Memory B cell (primary cell): Measurements from ENCODE around the gene GLMN.
"Not testable (repeated sequence)": the region's sequence is repeated elsewhere in the genome, so short reads cannot be mapped to it uniquely, and the experiment has no call there.

Experiments used
- ATAC-seq: fragments of 150-1000 bp; cut with Tn5 transposase; 2 replicates; pipeline ENCODE4 v1.10.0; 2021; ENCODE audit warnings: low read depth, mild to moderate bottlenecking, moderate library complexity
- DNase-seq, 2 donors: peaks; one replicate each; pipeline ENCODE4 v3.0.0; 2022; ENCODE audit warnings: low spot score in 2 of 2
- H3K27ac Mint-ChIP-seq: one replicate; pipeline ENCODE4 v1.8.0; 2022; ENCODE audit warnings: mild to moderate bottlenecking, moderate library complexity, mixed read lengths
- H3K27me3 Mint-ChIP-seq: one replicate; pipeline ENCODE4 v1.8.0; 2022; ENCODE audit warnings: mixed read lengths
- H3K36me3 Mint-ChIP-seq: one replicate; pipeline ENCODE4 v1.8.0; 2022; ENCODE audit warnings: mild to moderate bottlenecking, mixed read lengths
- H3K4me1 Mint-ChIP-seq: one replicate; pipeline ENCODE4 v1.8.0; 2022; ENCODE audit warnings: mixed read lengths
- H3K4me3 Mint-ChIP-seq: one replicate; pipeline ENCODE4 v1.8.0; 2022; ENCODE audit warnings: mild to moderate bottlenecking, moderate library complexity, mixed read lengths
- H3K9me3 Mint-ChIP-seq: one replicate; pipeline ENCODE4 v1.8.0; 2022; ENCODE audit warnings: mixed read lengths

GLMN gene

DNA sequence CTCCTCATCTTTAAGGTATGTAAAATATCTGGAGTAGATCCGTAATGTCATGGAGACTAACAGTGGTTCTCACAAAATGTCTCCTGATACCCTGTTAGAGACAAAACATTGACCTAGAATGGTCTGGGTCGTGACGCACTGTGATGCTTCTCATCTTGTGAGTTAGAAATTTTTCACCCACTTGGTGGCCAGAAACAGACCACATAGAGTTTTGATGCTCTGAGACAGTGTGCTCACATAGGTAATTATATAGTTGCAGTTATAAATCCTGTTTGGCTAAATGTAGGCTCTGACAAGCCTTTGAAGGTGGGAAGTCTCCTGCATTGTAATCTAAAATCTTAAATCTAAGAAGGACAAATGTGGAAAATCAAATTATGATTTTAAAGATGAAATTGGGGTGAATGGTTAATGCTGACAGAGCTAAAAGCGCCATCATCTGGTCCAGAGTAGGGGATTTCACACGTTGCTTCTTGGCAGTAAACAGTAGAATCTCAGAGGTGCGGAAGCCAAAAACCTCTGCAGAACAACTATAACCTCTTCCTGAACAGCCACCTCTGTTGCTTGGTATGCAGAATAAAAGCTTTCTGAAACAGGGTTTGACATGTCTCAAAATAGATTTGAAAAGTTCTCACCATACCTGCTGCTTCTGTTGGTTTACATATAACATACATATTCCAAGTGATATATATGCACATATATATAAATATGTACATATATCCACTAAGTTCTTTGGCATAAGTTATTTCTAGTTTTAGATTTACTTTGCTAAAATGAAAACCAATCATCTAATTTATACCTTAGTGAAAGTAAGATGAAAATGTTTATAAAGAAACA is 17.2 kb upstream of the GLMN start:
- no peak for DNase-seq
- Mint-ChIP-seq H3K36me3 (peaks cover 21% of the 10 kb centered on the region), H3K4me3 (no peak overlapping the region), H3K27me3 (no peaks in the 10 kb centered on the region), H3K9me3 (no peaks in the 10 kb centered on the region), H3K4me1 (peaks cover 2% of the 10 kb centered on the region), H3K27ac (no peak overlapping the region)
- no peak for ATAC-seq

DNA sequence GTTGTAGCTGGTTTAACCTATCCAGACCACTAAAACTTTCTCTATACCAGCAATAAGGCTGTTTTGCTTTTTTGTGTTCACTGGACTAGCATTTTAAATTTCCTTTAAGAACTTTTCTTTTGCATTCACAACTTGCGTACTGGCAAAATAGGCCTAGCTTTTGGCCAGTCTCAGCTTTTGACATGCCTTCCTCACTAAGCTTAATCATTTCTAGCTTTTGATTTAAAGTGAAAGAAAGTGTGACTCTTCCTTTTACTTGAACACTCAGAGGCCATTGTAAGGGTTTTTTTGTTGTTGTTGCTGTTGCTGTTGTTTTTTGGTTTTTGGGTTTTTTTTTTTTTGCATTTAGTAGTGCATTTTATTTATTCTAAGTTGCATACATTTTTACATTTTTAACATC is 15.2 kb upstream of the GLMN start:
- peaks cover 16% of the 10 kb centered on the region for H3K36me3 Mint-ChIP-seq
- no peak for DNase-seq
- no peaks in the 10 kb centered on the region for H3K9me3 Mint-ChIP-seq
- peaks cover 2% of the 10 kb centered on the region for H3K4me1 Mint-ChIP-seq
- ATAC-seq: no peak
- no peaks in the 10 kb centered on the region for H3K27me3 Mint-ChIP-seq
- no peak overlapping the region for H3K27ac Mint-ChIP-seq
- H3K4me3 Mint-ChIP-seq: no peak overlapping the region

DNA sequence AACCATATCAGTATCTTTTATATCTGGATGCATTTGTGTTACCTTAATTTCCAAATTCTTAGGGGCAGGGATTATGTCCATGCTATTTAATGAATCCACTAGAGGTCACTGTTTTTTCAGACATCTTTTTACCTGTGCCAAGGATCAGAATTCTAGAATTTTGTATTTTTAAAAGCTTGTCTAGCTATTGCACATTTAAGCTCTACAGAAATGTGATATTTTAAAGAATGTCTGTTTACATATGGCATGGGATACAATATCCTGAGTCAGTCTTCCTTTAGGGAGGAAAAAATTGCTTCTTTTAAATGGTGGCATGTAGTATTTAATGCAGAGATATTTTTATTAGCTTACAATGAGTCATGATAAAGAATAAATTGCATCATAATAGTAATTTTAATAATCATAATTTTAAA is 11.4 kb upstream of the GLMN start:
- Mint-ChIP-seq H3K27ac (no peak overlapping the region), H3K4me1 (no peaks in the 10 kb centered on the region), H3K4me3 (no peak overlapping the region), H3K27me3 (no peaks in the 10 kb centered on the region), H3K36me3 (peaks cover 16% of the 10 kb centered on the region), H3K9me3 (no peaks in the 10 kb centered on the region)
- peak in 1 of 2 donors; percentile 7 for DNase-seq
- ATAC-seq: peak; percentile 51

DNA sequence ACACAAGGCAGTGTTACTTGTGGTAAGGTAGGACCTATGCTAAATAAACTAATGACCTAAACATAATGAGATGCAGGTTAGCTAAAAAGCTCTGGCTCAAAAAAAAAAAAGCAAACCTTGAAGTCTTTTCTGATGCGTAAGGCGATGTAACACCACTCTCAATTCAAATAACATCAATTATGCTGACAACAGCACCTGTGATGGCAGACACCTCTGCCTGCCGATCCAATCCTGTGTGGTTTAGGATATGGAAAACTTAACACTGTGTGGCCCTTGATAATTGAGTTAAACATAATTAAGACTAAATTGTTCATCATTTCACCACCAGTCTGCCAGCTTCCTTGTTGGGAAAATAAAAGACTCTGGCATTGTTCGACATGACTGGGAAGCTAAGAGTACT is 9.2 kb upstream of the GLMN start:
- H3K4me3 Mint-ChIP-seq: no peak overlapping the region
- no peak for DNase-seq
- H3K36me3 Mint-ChIP-seq: peaks cover 20% of the 10 kb centered on the region
- H3K9me3 Mint-ChIP-seq: no peaks in the 10 kb centered on the region
- H3K27ac Mint-ChIP-seq: no peak overlapping the region
- H3K27me3 Mint-ChIP-seq: no peaks in the 10 kb centered on the region
- no peak for ATAC-seq
- no peaks in the 10 kb centered on the region for H3K4me1 Mint-ChIP-seq

DNA sequence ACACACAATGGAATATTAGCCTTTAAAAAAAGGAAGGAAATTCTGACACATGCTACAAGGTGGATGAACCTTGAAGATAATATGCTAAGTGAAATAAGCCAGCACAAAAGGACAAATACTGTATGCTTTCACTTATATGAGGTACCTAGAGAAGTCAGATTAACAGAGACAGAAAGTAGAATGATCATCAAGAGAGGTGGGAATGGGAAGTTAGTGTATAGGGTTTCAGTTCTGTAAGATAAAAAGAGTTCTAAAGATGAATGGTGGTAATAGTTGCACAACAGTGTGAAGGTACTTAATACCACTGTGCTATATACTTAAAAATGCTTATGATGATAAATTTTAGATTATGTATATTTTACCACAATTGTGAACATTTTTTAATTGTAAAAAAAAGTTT is 7.2 kb upstream of the GLMN start:
- no peak for DNase-seq
- Mint-ChIP-seq H3K27me3 (no peaks in the 10 kb centered on the region), H3K27ac (no peak overlapping the region), H3K4me3 (no peak overlapping the region), H3K4me1 (no peaks in the 10 kb centered on the region), H3K9me3 (no peaks in the 10 kb centered on the region), H3K36me3 (peaks cover 16% of the 10 kb centered on the region)
- ATAC-seq: no peak

DNA sequence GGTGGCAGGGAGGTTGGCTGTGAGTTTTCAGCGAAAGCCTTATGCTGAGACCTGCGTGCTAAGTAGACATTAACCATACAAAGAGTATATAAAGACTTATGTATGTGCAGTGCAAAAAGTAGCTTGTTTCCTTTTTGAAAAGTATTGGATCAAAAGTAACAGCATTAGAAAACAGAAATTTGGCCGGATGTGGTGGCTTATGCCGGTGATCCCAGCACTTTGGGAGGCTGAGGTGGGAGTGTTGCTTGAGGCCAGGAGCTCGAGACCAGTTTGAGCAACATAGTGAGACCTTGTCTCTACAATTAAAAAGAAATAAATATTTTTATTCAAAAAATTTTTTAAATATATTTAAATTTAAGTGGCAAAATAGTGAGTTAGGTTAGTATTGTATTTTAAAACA is 2.2 kb upstream of the GLMN start:
- H3K9me3 Mint-ChIP-seq: no peaks in the 10 kb centered on the region
- peaks cover 14% of the 10 kb centered on the region for H3K36me3 Mint-ChIP-seq
- DNase-seq (no peak), ATAC-seq (no peak)
- H3K4me3 Mint-ChIP-seq: no peak overlapping the region
- H3K27ac Mint-ChIP-seq: no peak overlapping the region
- H3K27me3 Mint-ChIP-seq: no peaks in the 10 kb centered on the region
- peaks cover 15% of the 10 kb centered on the region for H3K4me1 Mint-ChIP-seq

DNA sequence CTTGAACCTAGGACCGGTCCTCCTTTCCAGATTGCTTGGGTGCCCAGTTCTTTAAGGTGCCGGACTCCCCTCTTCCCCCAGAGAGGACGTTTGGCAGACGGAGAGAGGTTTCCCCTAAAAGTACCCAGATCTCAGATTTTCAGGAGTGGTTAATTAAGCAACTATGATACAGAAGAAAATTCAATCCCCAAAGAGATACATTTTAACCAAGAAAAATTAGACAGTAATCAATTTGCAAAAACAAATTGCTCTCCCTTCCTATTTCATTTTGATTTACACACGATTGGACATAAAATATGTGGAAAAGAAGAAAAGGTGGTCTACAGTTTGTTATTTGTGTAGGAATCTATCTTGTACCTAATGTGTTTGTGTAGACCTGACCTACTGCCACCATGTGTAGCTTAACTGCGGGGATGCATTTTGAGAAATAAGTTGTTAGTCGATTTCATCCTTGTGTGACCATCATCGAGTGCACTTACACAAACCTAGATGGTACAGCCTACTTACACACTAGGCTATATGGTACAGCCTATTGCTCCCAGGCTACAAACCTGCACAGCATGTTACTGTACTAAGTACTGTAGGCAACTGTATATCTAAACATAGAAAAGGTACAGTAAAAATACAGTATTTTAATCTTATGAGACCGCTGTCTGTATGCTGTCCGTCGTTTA is 827 bp upstream of the GLMN start:
- H3K4me1 Mint-ChIP-seq: peaks cover 22% of the 10 kb centered on the region

DNA sequence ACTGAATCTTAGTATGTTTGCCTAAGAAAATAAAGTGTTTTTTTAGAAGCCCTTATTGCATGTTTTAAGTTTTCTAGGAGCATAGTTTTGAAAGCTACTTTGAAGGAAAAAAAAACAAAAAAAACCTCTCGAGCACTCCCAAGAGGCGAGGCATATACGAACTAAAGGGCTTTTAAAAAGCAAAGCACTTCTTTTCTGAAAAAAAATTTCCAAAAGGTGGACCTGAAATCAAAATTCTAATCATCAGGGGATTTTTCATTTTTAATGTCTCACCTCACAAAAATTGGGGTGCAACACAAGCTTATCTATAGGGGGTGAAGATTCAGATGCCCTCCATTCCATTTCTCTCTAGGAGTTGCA is 594 bp downstream of the GLMN start:
- Mint-ChIP-seq H3K27me3 (no peaks in the 10 kb centered on the region), H3K27ac (peak overlapping the region; percentile 99), H3K36me3 (peaks cover 14% of the 10 kb centered on the region), H3K4me1 (peaks cover 25% of the 10 kb centered on the region), H3K4me3 (peak overlapping the region; percentile 99), H3K9me3 (no peaks in the 10 kb centered on the region)
- DNase-seq (no peak), ATAC-seq (no peak)

More for the DNA sequence above, 827 bp upstream of the GLMN start:
- Mint-ChIP-seq H3K4me3 (peak overlapping the region; percentile 99), H3K27ac (peak overlapping the region; percentile 99), H3K9me3 (no peaks in the 10 kb centered on the region), H3K36me3 (peaks cover 13% of the 10 kb centered on the region), H3K27me3 (no peaks in the 10 kb centered on the region)
- ATAC-seq (no peak), DNase-seq (no peak)

DNA sequence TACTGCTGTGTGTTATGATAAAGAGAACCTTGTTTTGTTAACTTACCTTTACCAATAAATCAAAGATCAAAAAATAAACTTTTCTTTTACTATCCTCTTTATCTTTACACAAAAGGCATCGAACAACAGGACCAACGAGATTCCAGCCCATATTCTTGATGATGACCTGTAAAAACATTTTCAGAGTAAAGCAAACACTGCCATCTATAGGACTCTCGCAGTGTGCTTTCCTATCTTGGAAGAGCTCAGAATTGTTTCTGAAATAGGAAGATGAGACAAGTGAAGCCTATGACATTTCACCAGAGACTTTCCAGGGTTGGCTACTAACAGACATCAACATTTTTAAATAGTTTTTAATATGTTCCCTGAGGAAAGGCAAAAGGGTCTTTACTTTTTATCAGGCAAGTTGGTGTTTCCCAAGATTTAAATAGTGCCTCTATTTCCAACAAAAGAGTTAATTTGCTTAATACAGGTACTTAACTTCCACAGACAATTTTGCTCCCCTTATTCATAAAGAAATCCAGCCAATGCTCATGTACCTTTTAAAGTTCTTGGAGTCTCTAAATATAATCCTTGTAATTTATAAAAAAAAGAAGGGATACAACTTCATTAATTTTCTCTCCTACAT is 7.3 kb downstream of the GLMN start:
- H3K4me3 Mint-ChIP-seq: no peak overlapping the region
- no peaks in the 10 kb centered on the region for H3K9me3 Mint-ChIP-seq
- peaks cover 25% of the 10 kb centered on the region for H3K36me3 Mint-ChIP-seq
- H3K27me3 Mint-ChIP-seq: no peaks in the 10 kb centered on the region
- DNase-seq (no peak), ATAC-seq (peak; percentile 34)
- no peak overlapping the region for H3K27ac Mint-ChIP-seq
- peaks cover 15% of the 10 kb centered on the region for H3K4me1 Mint-ChIP-seq

DNA sequence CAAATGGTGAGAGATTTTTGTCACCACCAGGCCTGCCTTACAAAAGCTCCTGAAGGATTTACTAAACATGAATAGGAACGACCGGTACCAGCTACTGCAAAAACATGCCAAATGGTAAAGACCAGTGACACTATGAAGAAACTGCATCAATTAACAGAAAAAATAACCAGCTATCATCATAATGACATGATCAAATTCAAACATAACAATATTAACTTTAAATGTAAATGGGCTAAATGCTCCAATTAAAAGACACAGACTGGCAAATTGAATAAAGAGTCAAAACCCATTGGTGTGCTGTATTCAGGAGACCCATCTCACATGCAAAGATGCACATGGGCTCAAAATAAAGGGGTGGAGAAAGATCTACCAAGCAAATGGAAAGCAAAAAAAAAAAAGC is 17.4 kb downstream of the GLMN start:
- not testable (repeated sequence) for ATAC-seq, H3K9me3 Mint-ChIP-seq, H3K4me3 Mint-ChIP-seq, H3K27ac Mint-ChIP-seq, H3K27me3 Mint-ChIP-seq, H3K4me1 Mint-ChIP-seq, DNase-seq
- peaks cover 50% of the 10 kb centered on the region for H3K36me3 Mint-ChIP-seq

DNA sequence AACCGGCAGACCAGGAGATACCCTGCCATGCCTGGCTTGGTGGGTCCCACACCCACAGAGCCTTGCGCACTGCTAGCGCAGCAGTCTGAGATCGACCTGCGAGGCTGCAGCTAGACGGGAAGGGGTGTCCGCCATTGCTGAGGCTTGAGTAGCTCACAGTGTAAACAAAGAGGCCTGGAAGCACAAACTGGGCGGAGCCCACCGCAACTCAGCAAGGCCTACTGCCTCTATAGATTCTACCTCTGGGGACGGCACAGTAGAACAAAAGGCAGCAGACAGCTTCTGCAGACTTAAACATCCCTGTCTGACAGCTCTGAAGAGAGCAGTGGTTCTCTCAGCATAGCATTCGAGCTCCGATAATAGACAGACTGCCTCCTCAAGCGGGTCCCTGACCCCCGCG is 19.0 kb downstream of the GLMN start:
- not testable (repeated sequence) for H3K27ac Mint-ChIP-seq, DNase-seq, H3K27me3 Mint-ChIP-seq, H3K9me3 Mint-ChIP-seq, H3K4me1 Mint-ChIP-seq, H3K4me3 Mint-ChIP-seq, ATAC-seq
- peaks cover 54% of the 10 kb centered on the region for H3K36me3 Mint-ChIP-seq

DNA sequence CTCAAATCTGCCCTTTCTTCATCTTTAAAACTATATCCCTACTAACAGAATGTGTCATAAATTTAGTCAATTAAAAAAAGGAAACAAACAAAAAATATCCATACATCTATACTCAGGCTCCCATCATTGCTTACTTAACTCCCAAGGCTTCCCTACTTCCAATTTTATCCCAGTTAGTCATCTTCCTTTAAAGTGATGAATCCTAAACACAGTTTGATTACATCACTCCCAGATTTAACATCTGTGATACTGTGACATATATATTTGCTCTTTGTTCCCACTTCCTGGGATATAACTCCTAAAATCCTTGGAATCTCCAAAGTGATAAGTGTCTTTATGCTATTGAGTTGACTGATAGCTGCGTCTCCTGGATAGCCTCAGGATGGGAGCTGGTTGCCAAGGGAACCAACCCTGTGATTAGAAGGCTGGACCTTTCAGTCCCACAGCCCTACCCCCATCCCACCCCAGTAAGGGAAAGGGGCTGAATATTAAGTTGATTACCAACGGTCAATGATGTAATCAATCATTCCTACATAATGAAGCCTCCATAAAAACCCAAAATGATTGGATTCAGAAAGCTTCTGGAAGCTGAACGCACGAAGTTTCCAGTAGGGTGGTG is 21.6 kb downstream of the GLMN start:
- H3K4me3 Mint-ChIP-seq: no peak overlapping the region
- no peaks in the 10 kb centered on the region for H3K27me3 Mint-ChIP-seq
- ATAC-seq: no peak
- H3K9me3 Mint-ChIP-seq: no peaks in the 10 kb centered on the region
- H3K4me1 Mint-ChIP-seq: peaks cover 4% of the 10 kb centered on the region
- DNase-seq: no peak
- peaks cover 48% of the 10 kb centered on the region for H3K36me3 Mint-ChIP-seq
- no peak overlapping the region for H3K27ac Mint-ChIP-seq

DNA sequence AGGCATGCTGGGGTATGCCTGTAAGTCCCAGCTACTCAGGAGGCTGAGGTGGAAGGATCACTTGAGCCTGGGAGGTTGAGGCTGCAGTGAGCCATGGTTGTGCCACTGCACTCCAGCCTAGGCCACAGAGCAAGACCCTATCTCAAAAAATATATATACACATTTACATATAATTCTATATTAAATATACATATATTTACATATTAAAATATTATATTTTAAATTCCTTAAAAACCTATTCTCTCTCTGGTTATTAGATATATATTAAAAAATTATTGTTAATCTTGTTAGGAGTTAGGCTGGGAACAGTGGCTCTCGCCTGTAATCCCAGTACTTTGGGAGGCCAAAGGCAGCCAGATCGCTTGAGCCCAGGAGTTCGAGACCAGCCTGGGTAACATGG is 22.7 kb downstream of the GLMN start:
- no peak for ATAC-seq
- Mint-ChIP-seq H3K4me3 (no peak overlapping the region), H3K4me1 (peaks cover 4% of the 10 kb centered on the region), H3K9me3 (no peaks in the 10 kb centered on the region), H3K27me3 (no peaks in the 10 kb centered on the region), H3K27ac (no peak overlapping the region), H3K36me3 (peaks cover 40% of the 10 kb centered on the region)
- DNase-seq: no peak

DNA sequence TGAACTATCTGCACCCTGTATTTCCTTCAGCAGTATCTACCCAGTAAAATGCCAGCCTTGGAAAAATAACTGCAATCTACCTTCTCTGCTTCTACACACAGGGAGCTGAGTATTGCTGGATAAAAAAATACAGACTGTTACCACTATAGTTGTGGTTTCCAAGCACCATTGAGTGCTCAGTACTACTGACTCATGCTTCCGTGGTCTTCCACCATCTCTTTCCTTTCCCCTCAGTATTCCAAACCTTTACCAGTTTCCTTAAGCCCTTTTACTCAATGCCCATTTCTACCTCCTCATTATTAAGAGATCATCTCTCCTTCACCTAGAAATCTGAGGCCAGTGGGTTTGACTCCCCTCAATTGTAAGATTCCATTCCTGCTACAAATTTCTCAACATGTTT is 23.8 kb downstream of the GLMN start:
- Mint-ChIP-seq H3K4me1 (peaks cover 2% of the 10 kb centered on the region), H3K36me3 (peaks cover 38% of the 10 kb centered on the region)
- no peak for ATAC-seq

More for the DNA sequence above, 23.8 kb downstream of the GLMN start:
- Mint-ChIP-seq H3K27me3 (no peaks in the 10 kb centered on the region), H3K4me3 (no peak overlapping the region), H3K9me3 (no peaks in the 10 kb centered on the region), H3K27ac (no peak overlapping the region)
- no peak for DNase-seq
